Stimulated activated CD4-positive, alpha-beta T cell treated with anti-CD3 and anti-CD28 coated beads, Interleukin-4, amount 100 ng/mL, for 1 hour (primary cell): ENCODE measurements around the gene SIDT1.

Source experiments
- DNase-seq: peaks from one replicate; pipeline ENCODE4 v3.0.0-alpha.2; 2020

SIDT1 gene

GRCh38 chr3:113531826-113532697 lies at the start of gene SIDT1:
SIDT1 (plus strand) TSS chr3:113532555; CDS start chr3:113533022, 467 bp downstream.
- peak; percentile 64 for DNase-seq

DNA sequence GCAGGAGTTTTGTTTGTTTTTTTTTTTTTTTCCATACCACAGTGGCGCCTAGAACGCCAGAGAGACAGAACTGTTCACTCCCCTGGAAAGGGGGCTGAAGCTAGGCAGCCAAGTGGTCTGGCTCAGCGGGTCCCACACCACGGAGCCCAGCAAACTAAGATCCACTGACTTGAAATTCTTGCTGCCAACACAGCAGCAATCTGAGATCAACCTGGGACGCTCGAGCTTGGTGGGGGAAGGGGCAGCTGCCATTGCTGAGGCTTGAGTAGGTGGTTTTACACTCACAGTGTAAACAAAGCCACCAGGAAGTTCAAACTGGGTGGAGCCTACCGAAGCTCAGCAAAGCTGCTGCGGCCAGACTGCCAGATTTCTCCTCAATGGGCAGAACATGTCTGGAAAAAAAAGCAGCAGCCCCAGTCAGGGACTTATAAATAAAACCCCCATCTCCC lies 47.2 kb upstream of the SIDT1 start:
- peak; percentile 2 for DNase-seq

DNA sequence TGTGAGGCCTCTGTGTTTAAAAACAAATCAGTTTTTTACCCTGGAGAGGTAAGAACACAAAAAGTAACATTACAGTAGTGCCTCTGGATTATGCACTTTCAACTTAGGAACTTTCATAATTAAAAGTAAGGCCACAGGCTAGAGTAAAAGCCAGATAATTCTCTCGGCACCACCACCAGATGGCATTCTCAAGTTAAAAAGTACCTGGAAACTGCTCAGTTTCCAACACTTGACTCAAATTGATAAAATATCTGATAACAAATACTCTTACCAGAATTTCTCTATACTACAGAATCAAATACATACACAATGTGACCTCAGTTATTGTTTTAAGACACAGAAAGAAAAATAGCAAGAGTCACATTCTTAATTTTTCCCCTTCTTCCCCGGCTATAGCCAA lies 37.3 kb upstream of the SIDT1 start:
- DNase-seq, result peak; percentile 13

GRCh38 chr3:113496924-113497323 lies 35.4 kb upstream of the SIDT1 start:
- no peak for DNase-seq

DNA sequence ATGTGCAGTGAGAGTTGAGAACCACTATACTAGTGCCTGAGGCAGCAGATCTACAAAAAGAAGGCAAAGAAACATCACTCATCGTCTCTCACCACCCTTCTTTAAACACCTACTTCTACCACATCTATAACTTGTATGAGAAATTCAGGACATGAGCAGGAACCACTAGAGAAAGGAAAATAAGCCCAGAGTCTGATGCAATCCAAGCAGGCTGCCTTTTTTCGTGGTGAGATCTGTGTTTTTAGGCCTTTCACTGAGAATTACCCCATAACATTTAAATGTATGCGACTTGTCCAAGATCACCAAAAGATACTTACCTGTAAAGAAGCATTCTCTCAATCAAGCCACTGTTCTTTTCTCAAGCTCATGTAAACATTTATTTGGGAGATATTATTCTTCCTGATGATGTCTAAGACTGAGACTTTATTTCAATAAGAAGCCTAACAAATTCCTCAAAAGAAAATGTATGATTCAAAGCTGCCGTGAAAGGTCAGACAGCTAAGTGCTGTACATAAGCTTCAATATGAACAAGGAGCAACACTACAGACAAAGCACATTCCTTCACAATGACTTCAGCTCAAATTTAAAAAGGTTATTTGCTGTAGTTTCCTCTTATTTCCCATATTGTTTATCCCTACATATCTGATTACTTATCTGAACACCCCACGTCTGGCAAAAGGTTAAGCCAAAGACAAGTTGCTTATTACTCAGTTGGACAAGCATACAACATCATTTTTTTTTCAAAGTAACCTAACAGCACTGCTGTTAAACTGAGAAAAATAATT lies 33.9 kb upstream of the SIDT1 start:
- no peak for DNase-seq

- DNase-seq, result no peak
These were observed 33.3 kb upstream of the SIDT1 start for GRCh38 chr3:113499081-113499480.

DNA sequence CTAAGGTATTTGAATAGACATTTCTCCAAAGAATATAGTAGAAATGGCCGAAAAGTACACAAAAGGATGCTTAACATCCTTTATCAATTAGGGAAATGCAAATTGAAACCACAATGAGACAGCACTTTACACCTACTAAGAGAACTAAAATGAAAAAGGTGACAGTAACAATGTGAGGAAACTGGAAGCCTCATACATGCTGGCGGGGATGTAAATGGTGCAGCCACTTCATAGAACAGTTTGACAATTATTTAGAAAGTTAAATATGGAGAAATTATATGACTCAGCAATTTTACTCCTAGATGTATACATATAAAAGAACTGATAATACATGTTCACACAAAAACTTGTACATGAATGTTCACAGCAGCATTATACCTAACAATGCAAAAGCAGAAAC lies 30.8 kb upstream of the SIDT1 start:
- DNase-seq, result no peak

DNA sequence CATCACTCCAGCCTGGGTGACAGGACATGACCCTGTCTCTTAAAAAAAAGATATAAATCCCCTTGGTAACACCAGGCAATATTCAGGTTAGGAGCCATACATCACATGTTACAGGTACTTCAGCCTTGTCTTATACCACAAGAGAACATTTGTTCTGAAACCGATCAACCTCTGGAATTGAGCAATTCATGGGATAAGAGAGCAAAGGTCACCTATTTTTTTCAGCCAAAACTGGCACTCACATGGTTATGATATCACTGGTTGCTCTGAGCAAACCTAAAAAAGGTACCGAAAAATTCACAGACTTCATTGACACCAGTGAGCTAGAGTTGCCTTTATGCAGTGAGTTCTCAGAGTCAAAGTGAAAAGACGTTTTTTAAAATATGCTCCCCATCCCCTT lies 26.5 kb upstream of the SIDT1 start:
- no peak for DNase-seq

GRCh38 chr3:113507501-113508067 lies 24.8 kb upstream of the SIDT1 start:
- no peak for DNase-seq

DNA sequence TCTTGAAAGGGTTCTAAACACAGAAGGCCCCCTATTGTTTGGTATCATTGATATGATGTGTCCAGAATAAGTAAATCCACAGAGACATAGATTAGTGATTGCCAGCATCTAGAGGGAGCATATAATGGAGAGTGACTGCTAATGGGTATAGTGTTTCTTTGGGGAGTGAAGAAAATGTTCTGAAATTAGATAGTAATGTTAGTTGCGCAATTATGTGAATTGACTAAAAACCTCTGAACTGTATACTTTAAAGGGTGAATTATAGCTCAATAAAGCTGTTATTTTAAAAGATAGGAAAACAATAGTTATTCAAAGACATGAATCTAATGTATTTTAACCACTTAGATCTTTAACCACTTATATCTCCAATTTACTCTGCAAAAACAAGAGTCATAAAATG lies 23.4 kb upstream of the SIDT1 start:
- DNase-seq, result no peak

GRCh38 chr3:113514265-113514769 lies 18.0 kb upstream of the SIDT1 start:
- no peak for DNase-seq

DNA sequence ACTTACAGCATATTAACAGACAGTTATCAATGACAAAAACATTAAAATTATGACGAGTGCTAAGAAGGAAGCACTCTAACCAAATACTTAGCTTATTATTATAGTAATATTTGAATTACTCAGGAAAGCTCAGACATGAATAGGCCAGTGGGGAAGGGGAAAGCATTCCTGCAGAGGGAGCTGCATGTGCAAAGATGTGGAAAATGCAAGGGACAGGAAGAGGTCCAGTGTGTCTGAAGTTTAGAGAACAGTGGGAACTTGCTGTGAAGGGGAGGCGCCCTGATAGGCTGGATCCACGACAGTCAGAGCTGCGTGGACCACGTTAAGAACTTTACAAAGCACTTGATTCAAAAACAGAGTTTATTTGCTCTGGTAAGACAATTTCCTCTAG lies 16.2 kb upstream of the SIDT1 start:
- no peak for DNase-seq

DNA sequence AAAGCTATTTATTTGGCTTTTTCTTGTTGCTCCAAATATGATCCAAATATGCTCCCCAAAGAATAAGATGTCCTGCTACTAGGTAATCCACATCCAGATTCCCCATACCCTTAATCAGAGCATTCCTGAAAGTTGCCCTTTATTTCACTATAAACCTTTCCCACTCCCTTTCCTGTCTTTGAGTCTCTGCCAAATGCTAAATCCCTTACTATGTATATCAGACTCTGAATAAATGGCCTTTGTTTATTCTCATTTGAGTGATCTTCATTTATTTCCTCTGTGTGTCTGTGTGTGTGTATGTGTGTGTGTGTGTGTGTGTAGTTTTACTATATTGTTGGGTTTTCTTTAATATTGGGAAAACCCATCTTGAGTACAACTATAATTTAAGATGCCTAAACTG lies 10.4 kb upstream of the SIDT1 start:
- no peak for DNase-seq

- DNase-seq, result no peak
These were observed 9.1 kb upstream of the SIDT1 start for GRCh38 chr3:113523241-113523640.

GRCh38 chr3:113532698-113533533 lies 561 bp downstream of the SIDT1 start:
- peak; percentile 50 for DNase-seq

- no peak for DNase-seq
These were observed 1.2 kb downstream of the SIDT1 start for GRCh38 chr3:113533534-113533892.

- DNase-seq, result no peak
These were observed 2.0 kb downstream of the SIDT1 start for GRCh38 chr3:113534365-113534764.

GRCh38 chr3:113535898-113536297 lies 3.5 kb downstream of the SIDT1 start:
- no peak for DNase-seq

GRCh38 chr3:113536627-113537101 lies 4.3 kb downstream of the SIDT1 start:
- DNase-seq, result no peak

GRCh38 chr3:113537155-113537554 lies 4.8 kb downstream of the SIDT1 start:
- no peak for DNase-seq

DNA sequence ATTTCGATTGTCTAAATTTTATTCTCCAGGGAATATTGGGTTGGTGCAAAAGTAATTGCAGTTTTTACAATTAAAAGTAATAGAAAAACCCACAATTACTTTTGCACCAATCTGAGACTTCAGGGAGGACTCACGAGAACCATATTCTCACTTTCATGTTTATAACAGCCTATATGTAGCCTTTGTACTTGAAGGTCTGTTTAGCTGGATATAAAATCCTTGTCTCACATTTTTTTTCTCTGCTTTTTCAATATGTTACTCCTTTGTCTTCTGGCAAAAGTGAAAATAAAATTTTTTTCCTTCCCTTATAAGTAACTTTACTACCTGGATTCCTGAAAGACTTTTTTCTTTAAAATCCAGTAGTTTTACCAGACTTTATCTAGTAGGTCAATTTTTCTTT lies 9.2 kb downstream of the SIDT1 start:
- no peak for DNase-seq

- DNase-seq, result no peak
These were observed 13.2 kb downstream of the SIDT1 start for GRCh38 chr3:113545594-113545993.
